Muscle layer of duodenum (tissue), 2 donors: ENCODE results near the gene SRMS.

Experiments
- H3K27ac ChIP-seq: one replicate; pipeline ENCODE4 v1.7.0; 2013; ENCODE audit warnings: mild to moderate bottlenecking, low read length
- H3K27me3 ChIP-seq: one replicate; pipeline ENCODE4 v1.7.0; 2013; ENCODE audit warnings: low read depth, mild to moderate bottlenecking, control low read depth, low read length
- H3K36me3 ChIP-seq, 2 donors: one replicate each; pipeline ENCODE4 v1.7.0; 2013; ENCODE audit warnings: low read length in 2 of 2, control low read depth in 1 of 2, mild to moderate bottlenecking in 1 of 2; ENCODE audit not compliant: insufficient read depth in 2 of 2, control insufficient read depth in 1 of 2
- H3K4me1 ChIP-seq, 2 donors: one replicate each; pipeline ENCODE4 v1.7.0; 2013; ENCODE audit warnings: low read length in 2 of 2, mild to moderate bottlenecking in 2 of 2, control low read depth in 1 of 2, moderate library complexity in 1 of 2; ENCODE audit not compliant: insufficient read depth in 2 of 2, control insufficient read depth in 1 of 2
- H3K4me3 ChIP-seq, 2 donors: one replicate each; pipeline ENCODE4 v1.7.0; 2013; ENCODE audit warnings: low read length in 2 of 2, low read depth in 1 of 2, mild to moderate bottlenecking in 1 of 2
- H3K9me3 ChIP-seq, 2 donors: one replicate each; pipeline ENCODE4 v1.7.0; 2013; ENCODE audit warnings: low read length in 2 of 2, control low read depth in 1 of 2, mild to moderate bottlenecking in 1 of 2; ENCODE audit not compliant: control insufficient read depth in 1 of 2
- donor health status: healthy.

The SRMS gene

GRCh38 chr20:63545814-63546213, 1.7 kb downstream of the SRMS start:
- H3K36me3 ChIP-seq, result no peaks in the 10 kb centered on the region
- H3K27me3 ChIP-seq, result peaks cover 14% of the 10 kb centered on the region
- no peaks in the 10 kb centered on the region for H3K4me1 ChIP-seq
- H3K27ac ChIP-seq, result no peak overlapping the region
- H3K9me3 ChIP-seq, result no peaks in the 10 kb centered on the region
- no peak overlapping the region for H3K4me3 ChIP-seq

GRCh38 chr20:63544958-63545516, 2.5 kb downstream of the SRMS start:
- H3K27me3 ChIP-seq, result peaks cover 14% of the 10 kb centered on the region
- no peak overlapping the region for H3K27ac ChIP-seq
- no peaks in the 10 kb centered on the region for H3K9me3 ChIP-seq
- no peaks in the 10 kb centered on the region for H3K4me1 ChIP-seq
- no peak overlapping the region for H3K4me3 ChIP-seq
- no peaks in the 10 kb centered on the region for H3K36me3 ChIP-seq

- H3K27ac ChIP-seq, result no peak overlapping the region
- H3K4me1 ChIP-seq, result no peaks in the 10 kb centered on the region
- peaks cover 14% of the 10 kb centered on the region for H3K27me3 ChIP-seq
- H3K9me3 ChIP-seq, result no peaks in the 10 kb centered on the region
- no peak overlapping the region for H3K4me3 ChIP-seq
- H3K36me3 ChIP-seq, result no peaks in the 10 kb centered on the region
These were observed 3.1 kb downstream of the SRMS start for GRCh38 chr20:63544241-63544957.

GRCh38 chr20:63543733-63544132, 3.8 kb downstream of the SRMS start:
- Histone ChIP-seq H3K36me3 (no peaks in the 10 kb centered on the region), H3K9me3 (no peaks in the 10 kb centered on the region), H3K4me3 (no peak overlapping the region), H3K27ac (no peak overlapping the region), H3K27me3 (peaks cover 14% of the 10 kb centered on the region), H3K4me1 (no peaks in the 10 kb centered on the region)

- H3K9me3 ChIP-seq, result no peaks in the 10 kb centered on the region
- no peak overlapping the region for H3K4me3 ChIP-seq
- no peaks in the 10 kb centered on the region for H3K4me1 ChIP-seq
- no peak overlapping the region for H3K27ac ChIP-seq
- no peaks in the 10 kb centered on the region for H3K36me3 ChIP-seq
- peaks cover 8% of the 10 kb centered on the region for H3K27me3 ChIP-seq
These were observed 4.4 kb downstream of the SRMS start for GRCh38 chr20:63543131-63543530.

GRCh38 chr20:63542696-63543095, 4.9 kb downstream of the SRMS start:
- Histone ChIP-seq H3K4me1 (peaks cover 0 to 3% of the 10 kb centered on the region in 2 donors), H3K4me3 (no peak overlapping the region), H3K27ac (no peak overlapping the region), H3K27me3 (peaks cover 4% of the 10 kb centered on the region), H3K36me3 (no peaks in the 10 kb centered on the region), H3K9me3 (no peaks in the 10 kb centered on the region)

GRCh38 chr20:63542031-63542559, 5.5 kb downstream of the SRMS start:
- Histone ChIP-seq H3K36me3 (no peaks in the 10 kb centered on the region), H3K4me3 (no peak overlapping the region), H3K9me3 (no peaks in the 10 kb centered on the region), H3K27me3 (peaks cover 4% of the 10 kb centered on the region), H3K4me1 (peaks cover 0 to 9% of the 10 kb centered on the region in 2 donors), H3K27ac (no peak overlapping the region)

- H3K4me3 ChIP-seq, result no peak overlapping the region
- H3K9me3 ChIP-seq, result no peaks in the 10 kb centered on the region
- H3K27me3 ChIP-seq, result peaks cover 4% of the 10 kb centered on the region
- peaks cover 0 to 10% of the 10 kb centered on the region in 2 donors for H3K4me1 ChIP-seq
- no peak overlapping the region for H3K27ac ChIP-seq
- no peaks in the 10 kb centered on the region for H3K36me3 ChIP-seq
These were observed 6.2 kb downstream of the SRMS start for GRCh38 chr20:63541371-63541770.

- H3K27me3 ChIP-seq, result no peaks in the 10 kb centered on the region
- peaks cover 0 to 10% of the 10 kb centered on the region in 2 donors for H3K4me1 ChIP-seq
- no peaks in the 10 kb centered on the region for H3K9me3 ChIP-seq
- H3K27ac ChIP-seq, result no peak overlapping the region
- no peak overlapping the region for H3K4me3 ChIP-seq
- H3K36me3 ChIP-seq, result no peaks in the 10 kb centered on the region
These were observed 6.9 kb downstream of the SRMS start for GRCh38 chr20:63540417-63541186.

- H3K27me3 ChIP-seq, result no peaks in the 10 kb centered on the region
- no peak overlapping the region for H3K27ac ChIP-seq
- no peaks in the 10 kb centered on the region for H3K36me3 ChIP-seq
- peaks cover 0 to 10% of the 10 kb centered on the region in 2 donors for H3K4me1 ChIP-seq
- no peaks in the 10 kb centered on the region for H3K9me3 ChIP-seq
- no peak overlapping the region for H3K4me3 ChIP-seq
These were observed 7.8 kb downstream of the SRMS start for GRCh38 chr20:63539441-63540370.

GRCh38 chr20:63539092-63539430, 8.5 kb downstream of the SRMS start:
- no peaks in the 10 kb centered on the region for H3K27me3 ChIP-seq
- no peak overlapping the region for H3K4me3 ChIP-seq
- H3K9me3 ChIP-seq, result no peaks in the 10 kb centered on the region
- no peaks in the 10 kb centered on the region for H3K36me3 ChIP-seq
- peaks cover 0 to 10% of the 10 kb centered on the region in 2 donors for H3K4me1 ChIP-seq
- H3K27ac ChIP-seq, result no peak overlapping the region
